Measurements from ENCODE around the gene RNF112. TPM values are rescaled to one million over a fixed set of nuclear protein-coding genes. Genes with fewer than 3 reads are reported as not detected.
"Not testable (repeated sequence)": the region's sequence is repeated elsewhere in the genome, so short reads cannot be mapped to it uniquely, and the experiment has no call there.

Gene RNF112
- total RNA-seq, 1 donor from 2014 or later = 1.6 TPM

GRCh38 chr17:19426631-19427030 is 15.6 kb downstream of the RNF112 start:
- intact Hi-C loops (cut with micrococcal nuclease) = no loop called here
- no peak for DNase-seq
- H3K36me3 ChIP-seq = no peaks in the 10 kb centered on the region
- H3K9me3 ChIP-seq (replicated peaks) = no peaks in the 10 kb centered on the region
- H3K4me3 ChIP-seq = no peak overlapping the region
- H3K4me1 ChIP-seq = peaks cover 6% of the 10 kb centered on the region
- no peak for TF ChIP-seq CTCF (IDR thresholded peaks at IDR 0.05; ENCODE audit: borderline replicate concordance)
- H3K27ac ChIP-seq (replicated peaks) = no peak overlapping the region
- no peaks in the 10 kb centered on the region for H3K27me3 ChIP-seq (ENCODE audit: low read depth)

GRCh38 chr17:19431691-19432090 is 20.7 kb downstream of the RNF112 start:
- Histone ChIP-seq H3K4me3 (no peak overlapping the region), H3K36me3 (no peaks in the 10 kb centered on the region), H3K27ac (replicated peaks) (no peak overlapping the region), H3K27me3 (ENCODE audit: low read depth) (no peaks in the 10 kb centered on the region), H3K4me1 (no peaks in the 10 kb centered on the region), H3K9me3 (replicated peaks) (no peaks in the 10 kb centered on the region)
- TF ChIP-seq CTCF (IDR thresholded peaks at IDR 0.05; ENCODE audit: borderline replicate concordance) = no peak
- intact Hi-C loops (cut with micrococcal nuclease) = no loop called here
- DNase-seq = no peak

GRCh38 chr17:19433255-19433654 is 22.2 kb downstream of the RNF112 start:
- TF ChIP-seq CTCF (IDR thresholded peaks at IDR 0.05; ENCODE audit: borderline replicate concordance) = no peak
- no peak for DNase-seq
- no peaks in the 10 kb centered on the region for H3K36me3 ChIP-seq
- H3K9me3 ChIP-seq (replicated peaks) = no peaks in the 10 kb centered on the region
- no peaks in the 10 kb centered on the region for H3K4me1 ChIP-seq
- intact Hi-C loops (cut with micrococcal nuclease) = no loop called here
- H3K27me3 ChIP-seq (ENCODE audit: low read depth) = no peaks in the 10 kb centered on the region
- H3K4me3 ChIP-seq = no peak overlapping the region
- no peak overlapping the region for H3K27ac ChIP-seq (replicated peaks)

GRCh38 chr17:19433727-19434340 is 22.8 kb downstream of the RNF112 start:
- no peak for TF ChIP-seq CTCF (IDR thresholded peaks at IDR 0.05; ENCODE audit: borderline replicate concordance)
- Histone ChIP-seq H3K36me3 (no peaks in the 10 kb centered on the region), H3K4me3 (no peak overlapping the region), H3K27me3 (ENCODE audit: low read depth) (no peaks in the 10 kb centered on the region), H3K4me1 (no peaks in the 10 kb centered on the region), H3K9me3 (replicated peaks) (no peaks in the 10 kb centered on the region), H3K27ac (replicated peaks) (no peak overlapping the region)
- no peak for DNase-seq
- intact Hi-C loops (cut with micrococcal nuclease) = no loop called here

- no peak for TF ChIP-seq CTCF (IDR thresholded peaks at IDR 0.05; ENCODE audit: borderline replicate concordance)
- intact Hi-C loops (cut with micrococcal nuclease) = no loop called here
- H3K9me3 ChIP-seq (replicated peaks) = peaks cover 20% of the 10 kb centered on the region
- H3K4me3 ChIP-seq = no peak overlapping the region
- H3K27ac ChIP-seq (replicated peaks) = no peak overlapping the region
- H3K4me1 ChIP-seq = no peaks in the 10 kb centered on the region
- no peak for DNase-seq
- H3K36me3 ChIP-seq = no peaks in the 10 kb centered on the region
- no peaks in the 10 kb centered on the region for H3K27me3 ChIP-seq (ENCODE audit: low read depth)
Measured at GRCh38 chr17:19440421-19440820, 29.4 kb downstream of the RNF112 start.

- intact Hi-C loops (cut with micrococcal nuclease); DNase-seq; H3K27me3 ChIP-seq (ENCODE audit: low read depth); H3K36me3 ChIP-seq; H3K4me1 ChIP-seq; H3K4me3 ChIP-seq; H3K27ac ChIP-seq (replicated peaks): not testable (repeated sequence)
- H3K9me3 ChIP-seq (replicated peaks) = peaks cover 23% of the 10 kb centered on the region
Measured at GRCh38 chr17:19441288-19441687, 30.3 kb downstream of the RNF112 start.
